NCI-H2171 treated with DMSO at 0.1 percent for 48 hours (cell line): Measurements from ENCODE around the gene ASIP.
"Not testable (repeated sequence)": the region's sequence is repeated elsewhere in the genome, so short reads cannot be mapped to it uniquely, and the experiment has no call there.

Experiments
- DNase-seq: peaks from one replicate; lab custom pipeline; 2025; lab: John Stamatoyannopoulos, UW

The ASIP gene

GRCh38 chr20:34242879-34243278 is 1.7 kb downstream of the ASIP start:
- no peak for DNase-seq

- DNase-seq: peak; percentile 61
Measured at GRCh38 chr20:34243377-34243776, 2.2 kb downstream of the ASIP start.

- no peak for DNase-seq
Measured at GRCh38 chr20:34246126-34246626, 5.0 kb downstream of the ASIP start.

- no peak for DNase-seq
Measured at GRCh38 chr20:34249291-34249690, 8.1 kb downstream of the ASIP start.

GRCh38 chr20:34250005-34250404 is 8.8 kb downstream of the ASIP start:
- DNase-seq: no peak

- no peak for DNase-seq
Measured at GRCh38 chr20:34251619-34252018, 10.4 kb downstream of the ASIP start.

GRCh38 chr20:34252431-34253086 is 11.3 kb downstream of the ASIP start:
- not testable (repeated sequence) for DNase-seq

GRCh38 chr20:34254979-34255378 is 13.8 kb downstream of the ASIP start:
- no peak for DNase-seq

GRCh38 chr20:34256629-34257124 is 15.5 kb downstream of the ASIP start:
- no peak for DNase-seq

GRCh38 chr20:34260208-34260942 is 19.2 kb downstream of the ASIP start:
- DNase-seq: no peak

- no peak for DNase-seq
Measured at GRCh38 chr20:34262488-34263288, 21.5 kb downstream of the ASIP start.

GRCh38 chr20:34263468-34263867 is 22.2 kb downstream of the ASIP start:
- DNase-seq: not testable (repeated sequence)

- no peak for DNase-seq
Measured at GRCh38 chr20:34264141-34264540, 22.9 kb downstream of the ASIP start.

- no peak for DNase-seq
Measured at GRCh38 chr20:34268145-34268544, 26.9 kb downstream of the ASIP start.

- no peak for DNase-seq
Measured at GRCh38 chr20:34268851-34269636, 27.8 kb downstream of the ASIP start.

- no peak for DNase-seq
Measured at GRCh38 chr20:34269996-34270627, 28.9 kb downstream of the ASIP start.

GRCh38 chr20:34271956-34272355 is 30.7 kb downstream of the ASIP start:
- no peak for DNase-seq

- no peak for DNase-seq
Measured at GRCh38 chr20:34274694-34275093, 33.5 kb downstream of the ASIP start.

- DNase-seq: no peak
Measured at GRCh38 chr20:34281177-34281576, 40.0 kb downstream of the ASIP start.

GRCh38 chr20:34282041-34282440 is 40.8 kb downstream of the ASIP start:
- DNase-seq: no peak

GRCh38 chr20:34283844-34284243 is 42.6 kb downstream of the ASIP start:
- no peak for DNase-seq
